Measurements from ENCODE around the gene KCNT1. TPM values are rescaled to one million over a fixed set of nuclear protein-coding genes. Genes with fewer than 3 reads are reported as not detected.

Gene KCNT1
- total RNA-seq, 1 experiment from 2014 or later = 0.68 TPM

DNA sequence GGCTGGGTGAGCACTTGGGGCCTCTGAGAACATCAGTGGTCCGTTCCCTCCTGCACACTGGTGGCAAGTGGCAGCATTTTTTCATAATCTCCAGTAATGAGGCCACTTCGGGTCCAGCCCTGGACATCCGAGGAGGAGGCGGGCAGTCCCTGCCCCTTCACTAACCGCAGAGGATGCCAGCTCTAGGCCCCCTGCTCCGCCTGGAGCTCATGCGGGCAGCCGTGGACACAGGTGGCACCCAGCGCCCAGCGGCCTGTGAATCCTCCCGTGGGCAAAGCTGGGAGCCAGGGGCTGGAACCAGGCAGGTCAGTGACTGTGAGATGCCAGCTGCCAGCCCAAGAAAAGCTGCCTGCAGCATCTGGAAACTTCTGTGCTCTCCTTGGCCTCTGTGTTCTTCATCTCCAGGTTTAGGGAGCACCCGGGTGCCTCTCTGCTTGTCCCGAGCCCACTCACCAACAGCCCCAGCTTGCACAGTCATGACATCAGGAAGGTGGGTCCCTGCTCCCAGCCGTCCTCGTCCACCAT is 92.4 kb downstream of the KCNT1 start:
- no peaks in the 10 kb centered on the region for H3K9me3 Mint-ChIP-seq
- no peak overlapping the region for H2AFZ ChIP-seq (ENCODE audit: low read length)
- H3K4me1 ChIP-seq (ENCODE audit: insufficient read depth, low read length) = no peaks in the 10 kb centered on the region
- no peaks in the 10 kb centered on the region for H3K27me3 ChIP-seq (ENCODE audit: insufficient read depth, low read length)
- H3T11ph ChIP-seq (ENCODE audit: low read length) = no peak overlapping the region
- no peaks in the 10 kb centered on the region for H3K79me2 ChIP-seq (ENCODE audit: insufficient read depth, low read length)
- no peak overlapping the region for H3K56ac ChIP-seq (ENCODE audit: insufficient read length, low read depth, low read length)
- H3K4me3 Mint-ChIP-seq = no peak overlapping the region; a peak in 1 of 5 replicates
- H3K23me2 ChIP-seq (ENCODE audit: insufficient read length, low read depth, low read length, poor library complexity, severe bottlenecking) = no peaks in the 10 kb centered on the region
- no peak overlapping the region for H2BK20ac ChIP-seq (ENCODE audit: low read depth, low read length, poor library complexity, severe bottlenecking)
- no peaks in the 10 kb centered on the region for H3K79me1 ChIP-seq (ENCODE audit: insufficient read depth, low read depth, low read length, poor library complexity, severe bottlenecking)
- no peak overlapping the region for H4K91ac ChIP-seq (ENCODE audit: insufficient read length, low read depth, low read length)
- H3K9me3 ChIP-seq (ENCODE audit: control insufficient read depth, low read depth, low read length) = no peaks in the 10 kb centered on the region
- no peaks in the 10 kb centered on the region for H4K20me1 ChIP-seq (ENCODE audit: control insufficient read depth, insufficient read depth, insufficient read length)
- no peak overlapping the region for H2BK120ac ChIP-seq (ENCODE audit: low read depth, low read length, poor library complexity, severe bottlenecking)
- H2BK5ac ChIP-seq (ENCODE audit: insufficient read length, low read length) = no peak overlapping the region
- WGBS (ENCODE audit: extremely low coverage, insufficient read length, low lambda C conversion rate) = no CpG with 5 or more reads among the region's 15 CpGs
- no peak overlapping the region for H4K8ac ChIP-seq (replicated peaks; ENCODE audit: insufficient read length, low read depth, low read length)
- H3K27me3 Mint-ChIP-seq (ENCODE audit: low read depth) = no peaks in the 10 kb centered on the region; the same call in 1 of the 2 replicates
- H3K36me3 Mint-ChIP-seq (ENCODE audit: insufficient read depth in 1 of 3, low read depth in 3 of 3) = no peaks in the 10 kb centered on the region
- no peak overlapping the region for H2BK12ac ChIP-seq (ENCODE audit: insufficient read length, low read depth, low read length)
- no peak overlapping the region for H2AK5ac ChIP-seq (ENCODE audit: insufficient read length, low read length)
- DNase-seq = no peak
- H3K4me1 Mint-ChIP-seq = peaks cover 3 to 9% of the 10 kb centered on the region in 2 experiments; a peak in 3 of 4 replicates
- no peak overlapping the region for H3K18ac ChIP-seq (ENCODE audit: insufficient read length, low read depth, low read length)
- H3K4me2 ChIP-seq (ENCODE audit: insufficient read depth, insufficient read length, low read length) = no peak overlapping the region
- no peak overlapping the region for H3K4ac ChIP-seq (ENCODE audit: low read depth, low read length)
- H3K9ac ChIP-seq (ENCODE audit: extremely low read depth, insufficient read length, low read length) = no peak overlapping the region
- TF ChIP-seq, protein P1, sequence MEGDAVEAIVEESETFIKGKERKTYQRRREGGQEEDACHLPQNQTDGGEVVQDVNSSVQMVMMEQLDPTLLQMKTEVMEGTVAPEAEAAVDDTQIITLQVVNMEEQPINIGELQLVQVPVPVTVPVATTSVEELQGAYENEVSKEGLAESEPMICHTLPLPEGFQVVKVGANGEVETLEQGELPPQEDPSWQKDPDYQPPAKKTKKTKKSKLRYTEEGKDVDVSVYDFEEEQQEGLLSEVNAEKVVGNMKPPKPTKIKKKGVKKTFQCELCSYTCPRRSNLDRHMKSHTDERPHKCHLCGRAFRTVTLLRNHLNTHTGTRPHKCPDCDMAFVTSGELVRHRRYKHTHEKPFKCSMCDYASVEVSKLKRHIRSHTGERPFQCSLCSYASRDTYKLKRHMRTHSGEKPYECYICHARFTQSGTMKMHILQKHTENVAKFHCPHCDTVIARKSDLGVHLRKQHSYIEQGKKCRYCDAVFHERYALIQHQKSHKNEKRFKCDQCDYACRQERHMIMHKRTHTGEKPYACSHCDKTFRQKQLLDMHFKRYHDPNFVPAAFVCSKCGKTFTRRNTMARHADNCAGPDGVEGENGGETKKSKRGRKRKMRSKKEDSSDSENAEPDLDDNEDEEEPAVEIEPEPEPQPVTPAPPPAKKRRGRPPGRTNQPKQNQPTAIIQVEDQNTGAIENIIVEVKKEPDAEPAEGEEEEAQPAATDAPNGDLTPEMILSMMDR (conservative IDR thresholded peaks at IDR 0.05) = no peak
- no peak overlapping the region; the same call in 1 of the 2 replicates for H3K14ac ChIP-seq (ENCODE audit: insufficient read depth, low read length)
- no peak overlapping the region for H2BK15ac ChIP-seq (ENCODE audit: low read depth, low read length)
- H4K5ac ChIP-seq (ENCODE audit: insufficient read length, low read depth, low read length) = no peak overlapping the region
- no peak overlapping the region for H3K27ac ChIP-seq (ENCODE audit: insufficient read length, low read depth, low read length)
- H3K27ac Mint-ChIP-seq = 0 out of 7 replicates have a peak overlapping the region, but pooled peaks of 1 of the 3 experiments have one; percentile 22
- no peak overlapping the region for H3K23ac ChIP-seq (ENCODE audit: insufficient read length, low read depth, low read length)
